ENCODE measurements around the gene CP. TPM values are rescaled to one million over a fixed set of nuclear protein-coding genes. Genes with fewer than 3 reads are reported as not detected.

Gene CP
- total RNA-seq, 4 donors from 2014 or later: 1.1 to 64.4 (median 44.1) TPM

DNA sequence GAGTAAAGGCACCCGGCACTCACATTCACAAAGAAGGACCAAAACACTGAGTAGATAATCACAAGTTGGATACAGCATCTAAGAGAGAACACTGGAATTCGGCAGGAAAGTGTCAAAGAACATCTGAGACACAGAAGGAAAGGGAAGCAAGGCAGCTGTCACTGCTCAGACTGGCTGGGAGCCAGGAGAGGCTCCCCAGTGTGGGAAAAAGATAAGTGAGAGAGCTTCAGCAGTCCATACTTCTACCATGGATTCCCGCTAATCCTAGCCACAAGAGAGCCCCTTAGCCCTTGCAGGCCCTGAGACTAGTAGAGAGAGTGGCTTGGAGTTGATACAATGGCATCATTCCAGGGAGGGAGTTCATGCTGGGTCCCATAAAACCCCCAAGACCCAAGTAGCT, 36.7 kb upstream of the CP start:
- TF ChIP-seq, protein P1, sequence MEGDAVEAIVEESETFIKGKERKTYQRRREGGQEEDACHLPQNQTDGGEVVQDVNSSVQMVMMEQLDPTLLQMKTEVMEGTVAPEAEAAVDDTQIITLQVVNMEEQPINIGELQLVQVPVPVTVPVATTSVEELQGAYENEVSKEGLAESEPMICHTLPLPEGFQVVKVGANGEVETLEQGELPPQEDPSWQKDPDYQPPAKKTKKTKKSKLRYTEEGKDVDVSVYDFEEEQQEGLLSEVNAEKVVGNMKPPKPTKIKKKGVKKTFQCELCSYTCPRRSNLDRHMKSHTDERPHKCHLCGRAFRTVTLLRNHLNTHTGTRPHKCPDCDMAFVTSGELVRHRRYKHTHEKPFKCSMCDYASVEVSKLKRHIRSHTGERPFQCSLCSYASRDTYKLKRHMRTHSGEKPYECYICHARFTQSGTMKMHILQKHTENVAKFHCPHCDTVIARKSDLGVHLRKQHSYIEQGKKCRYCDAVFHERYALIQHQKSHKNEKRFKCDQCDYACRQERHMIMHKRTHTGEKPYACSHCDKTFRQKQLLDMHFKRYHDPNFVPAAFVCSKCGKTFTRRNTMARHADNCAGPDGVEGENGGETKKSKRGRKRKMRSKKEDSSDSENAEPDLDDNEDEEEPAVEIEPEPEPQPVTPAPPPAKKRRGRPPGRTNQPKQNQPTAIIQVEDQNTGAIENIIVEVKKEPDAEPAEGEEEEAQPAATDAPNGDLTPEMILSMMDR (IDR thresholded peaks at IDR 0.05; ENCODE audit: low read depth): no peak

DNA sequence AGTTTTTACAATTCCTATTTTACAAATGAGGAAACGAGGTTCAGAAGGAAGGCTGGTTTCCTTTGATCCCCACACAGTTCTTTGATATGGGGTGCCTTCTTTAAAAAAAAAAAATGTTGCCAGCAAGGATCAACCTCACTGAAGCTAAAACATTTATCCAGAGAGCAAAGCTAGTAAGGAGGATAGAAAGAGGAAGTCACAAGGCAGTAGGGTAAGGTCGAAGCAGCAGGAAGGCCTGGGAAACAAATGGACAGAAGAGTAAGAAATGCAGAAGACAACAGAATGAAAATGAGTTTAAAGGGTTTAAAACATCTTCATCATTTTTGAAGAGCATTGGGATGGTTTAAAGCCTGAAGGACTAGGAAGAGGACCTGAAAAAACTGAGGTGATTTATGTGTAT, 30.6 kb upstream of the CP start:
- TF ChIP-seq, protein P1 (IDR thresholded peaks at IDR 0.05; ENCODE audit: low read depth): no peak

DNA sequence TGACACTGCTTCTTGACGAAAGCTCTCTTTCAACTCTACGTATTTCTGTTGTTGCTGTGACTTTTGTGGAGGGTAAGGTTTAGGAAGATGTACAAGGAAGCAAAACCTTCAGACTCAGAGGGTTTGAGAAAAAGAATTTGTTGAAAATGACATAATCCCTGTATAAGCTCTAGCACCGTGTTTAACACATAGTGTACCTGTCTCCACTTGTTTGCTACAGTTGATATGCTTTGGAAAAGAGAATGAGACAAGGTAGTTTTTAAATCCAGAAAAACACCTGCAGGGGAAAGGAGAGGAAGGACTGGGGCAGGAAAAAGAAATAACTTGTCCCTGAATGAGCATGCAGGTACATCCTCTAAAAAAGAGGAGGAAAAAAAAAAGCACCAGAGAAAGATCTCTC, 29.6 kb upstream of the CP start:
- TF ChIP-seq, protein P1 (IDR thresholded peaks at IDR 0.05; ENCODE audit: low read depth): no peak

DNA sequence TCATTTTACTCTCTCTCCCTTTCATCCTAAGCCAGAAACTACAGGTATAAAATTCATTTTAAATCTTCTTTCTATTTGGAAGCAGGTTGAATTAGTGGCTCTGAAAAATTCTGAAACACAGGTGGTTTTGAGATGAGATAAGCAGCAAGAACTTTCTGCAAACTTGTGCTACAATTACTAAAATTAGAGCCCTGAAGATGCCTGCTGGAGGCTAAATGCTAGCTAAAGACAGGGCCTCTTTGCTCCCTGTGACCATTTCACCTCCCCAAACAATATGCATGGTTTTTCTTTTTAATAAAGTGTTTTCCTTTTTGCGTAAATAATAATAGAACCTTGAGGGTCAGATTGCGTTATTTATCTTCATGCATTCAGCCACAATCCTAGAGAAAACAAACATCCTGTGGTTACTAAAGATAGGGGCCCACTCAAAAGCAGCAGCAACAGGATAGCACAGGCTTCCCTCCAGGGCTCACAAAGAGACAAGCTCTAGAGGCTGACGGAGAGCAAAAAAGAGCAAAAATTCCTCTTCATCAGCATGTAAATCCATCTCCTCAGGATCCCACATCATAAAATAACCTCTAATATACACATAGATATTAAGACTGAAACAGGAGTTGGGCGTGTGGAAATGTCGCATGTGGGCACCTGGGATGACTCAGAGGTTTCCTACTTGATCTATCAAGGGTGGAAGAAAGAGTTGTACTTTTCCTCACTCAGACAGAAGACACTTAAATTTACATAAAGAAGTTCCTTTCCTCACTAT, 26.5 kb upstream of the CP start:
- TF ChIP-seq, protein P1 (IDR thresholded peaks at IDR 0.05; ENCODE audit: low read depth): no peak

DNA sequence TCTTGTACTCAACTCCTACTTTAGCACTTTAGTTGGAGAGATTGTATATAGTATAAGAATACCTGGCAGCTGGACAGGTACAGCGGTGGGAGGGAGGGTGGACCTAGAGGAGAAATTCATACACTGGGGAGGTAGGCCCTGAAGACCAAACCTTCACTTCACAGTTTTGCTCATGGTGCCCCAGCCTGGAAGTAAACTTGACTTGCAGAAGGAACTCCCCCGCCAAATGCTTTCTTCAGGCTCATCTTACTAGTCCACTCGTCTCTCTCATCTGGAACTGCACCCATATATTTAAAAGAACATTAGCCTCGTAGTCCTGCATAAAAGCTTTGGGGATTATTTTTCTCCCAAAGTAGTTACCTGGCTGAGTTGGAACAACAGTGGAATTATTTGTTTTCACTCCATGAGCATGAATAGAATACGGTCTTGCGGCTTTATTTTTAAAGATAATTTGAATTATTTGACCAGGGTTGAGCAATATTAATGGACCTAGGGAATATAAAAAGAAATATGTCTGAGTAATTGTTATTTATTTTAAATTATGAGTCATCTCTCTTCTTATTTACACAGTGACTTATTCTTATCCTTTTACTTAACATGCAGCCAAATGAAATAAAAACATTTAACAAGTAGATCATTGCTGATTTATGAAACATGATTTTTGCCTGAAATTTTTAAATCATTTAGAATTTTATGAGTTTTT, 25.5 kb upstream of the CP start:
- TF ChIP-seq, protein P1 (IDR thresholded peaks at IDR 0.05; ENCODE audit: low read depth): no peak

DNA sequence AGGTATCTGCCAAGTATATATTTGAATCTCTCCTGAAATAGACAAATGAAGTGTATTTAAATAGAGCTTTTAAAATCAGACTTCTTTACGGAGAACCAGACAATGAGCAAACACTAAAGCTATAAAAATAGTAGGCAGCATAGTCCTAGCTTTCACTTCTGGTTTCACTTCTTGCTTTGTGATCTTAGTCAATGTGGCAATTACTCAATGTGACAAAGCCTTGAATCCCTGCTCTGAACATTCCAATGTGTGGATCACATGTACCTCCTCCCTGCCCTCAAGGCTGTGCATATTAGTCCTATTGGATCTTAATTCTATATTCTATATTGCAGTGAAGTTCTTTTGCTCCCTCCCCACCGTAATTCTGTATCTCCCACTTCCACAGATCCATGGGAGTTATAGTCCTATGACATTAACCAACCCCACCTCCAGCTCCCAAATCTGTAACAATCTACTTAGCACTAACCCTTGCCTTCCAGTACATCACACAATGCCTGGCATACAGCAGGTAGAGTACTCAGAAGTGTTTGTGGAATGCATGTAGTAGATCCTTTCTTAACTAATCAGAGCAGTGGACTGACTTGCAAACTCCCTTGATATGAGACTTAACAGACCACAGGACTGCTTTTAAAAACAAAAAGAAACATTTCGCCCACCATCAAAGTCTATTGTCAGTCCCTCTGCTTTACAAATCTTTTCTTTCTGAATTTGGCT, 24.3 kb upstream of the CP start:
- TF ChIP-seq, protein P1 (IDR thresholded peaks at IDR 0.05; ENCODE audit: low read depth): no peak

- TF ChIP-seq, protein P1 (IDR thresholded peaks at IDR 0.05; ENCODE audit: low read depth): no peak
Observed at GRCh38 chr3:149243540-149243939, 21.9 kb upstream of the CP start.
